OCI-LY1 (cell line): Measurements from ENCODE around the gene EHD2.

ENCODE experiments used
- H2AFZ ChIP-seq: fragments of 200-600 bp; sonication (generic), shearing (Covaris generic); 2 replicates; pipeline ENCODE4 v1.6.0; 2014; ENCODE audit warnings: antibody characterized with exemption, mild to moderate bottlenecking, low read length
- H3F3A ChIP-seq: fragments of 200-600 bp; sonication (generic), shearing (Covaris generic); 2 replicates; pipeline ENCODE4 v1.6.0; 2014; ENCODE audit warnings: mild to moderate bottlenecking, antibody characterized with exemption, low read length, moderate library complexity; ENCODE audit not compliant: insufficient read depth
- H3K27ac ChIP-seq: fragments of 200-600 bp; sonication (generic); 2 replicates; pipeline ENCODE4 v1.5.1; 2014; ENCODE audit warnings: low read length, mixed run types, mild to moderate bottlenecking, low read depth; ENCODE audit not compliant: poor library complexity, severe bottlenecking
- H3K27me3 ChIP-seq: fragments of 200-600 bp; sonication (generic); 2 replicates; pipeline ENCODE4 v1.6.0; 2014; ENCODE audit warnings: antibody characterized with exemption, mild to moderate bottlenecking, low read length, moderate library complexity; ENCODE audit not compliant: insufficient read depth
- H3K36me3 ChIP-seq: fragments of 200-600 bp; sonication (generic); 2 replicates; pipeline ENCODE4 v1.6.1; 2014; ENCODE audit warnings: mild to moderate bottlenecking, antibody characterized with exemption, low read length, moderate library complexity, mixed read lengths; ENCODE audit not compliant: insufficient read depth
- H3K4me1 ChIP-seq: fragments of 200-600 bp; sonication (generic); 2 replicates; pipeline ENCODE4 v1.5.1; 2014; ENCODE audit warnings: mild to moderate bottlenecking, low read length, moderate library complexity; ENCODE audit not compliant: insufficient read depth, severe bottlenecking
- H3K4me2 ChIP-seq: fragments of 200-600 bp; sonication (generic), shearing (Covaris generic); 2 replicates; pipeline ENCODE4 v1.6.1; 2014; ENCODE audit warnings: low read length
- H3K4me3 ChIP-seq: fragments of 200-600 bp; sonication (generic); 2 replicates; pipeline ENCODE4 v1.5.1; 2014; ENCODE audit warnings: low read length, low read depth, mild to moderate bottlenecking, mixed read lengths; ENCODE audit not compliant: poor library complexity, severe bottlenecking
- H3K79me2 ChIP-seq: fragments of 200-600 bp; shearing (Covaris generic); 2 replicates; pipeline ENCODE4 v1.6.1; 2016; ENCODE audit warnings: mixed run types, low read length, mixed read lengths; ENCODE audit not compliant: insufficient read depth
- H3K9ac ChIP-seq: fragments of 200-600 bp; sonication (generic), shearing (Covaris generic); 2 replicates; pipeline ENCODE4 v1.6.1; 2014; ENCODE audit warnings: mild to moderate bottlenecking, low read length, mixed read lengths
- H3K9me2 ChIP-seq: fragments of 200-600 bp; sonication (generic), shearing (Covaris generic); 2 replicates; pipeline ENCODE4 v1.6.1; 2014; ENCODE audit warnings: low read depth, mild to moderate bottlenecking, low read length, mixed read lengths
- H3K9me3 ChIP-seq: fragments of 200-600 bp; shearing (Covaris generic); 2 replicates; pipeline ENCODE4 v1.6.1; 2014; ENCODE audit warnings: low read length, mixed read lengths
- H4K20me1 ChIP-seq: fragments of 200-600 bp; sonication (generic), shearing (Covaris generic); 2 replicates; pipeline ENCODE4 v1.6.0; 2016; ENCODE audit warnings: mild to moderate bottlenecking, low read length; ENCODE audit not compliant: insufficient read depth
- EZH2 ChIP-seq: fragments of 200-600 bp; sonication (generic), shearing (Covaris generic); IDR thresholded peaks from 2 replicates; pipeline ENCODE4 v1.8.0; 2017; ENCODE audit warnings: borderline replicate concordance, mixed run types, mild to moderate bottlenecking, antibody characterized with exemption, low read length, moderate library complexity, mixed read lengths
- TF ChIP-seq, protein P1 (sequence below): fragments of 200-600 bp; sonication (generic), shearing (Covaris generic); IDR thresholded peaks from 2 replicates; pipeline ENCODE4 v1.5.1; 2017; ENCODE audit warnings: mild to moderate bottlenecking, antibody characterized with exemption, low read length, moderate library complexity, mixed read lengths

EHD2 gene

DNA sequence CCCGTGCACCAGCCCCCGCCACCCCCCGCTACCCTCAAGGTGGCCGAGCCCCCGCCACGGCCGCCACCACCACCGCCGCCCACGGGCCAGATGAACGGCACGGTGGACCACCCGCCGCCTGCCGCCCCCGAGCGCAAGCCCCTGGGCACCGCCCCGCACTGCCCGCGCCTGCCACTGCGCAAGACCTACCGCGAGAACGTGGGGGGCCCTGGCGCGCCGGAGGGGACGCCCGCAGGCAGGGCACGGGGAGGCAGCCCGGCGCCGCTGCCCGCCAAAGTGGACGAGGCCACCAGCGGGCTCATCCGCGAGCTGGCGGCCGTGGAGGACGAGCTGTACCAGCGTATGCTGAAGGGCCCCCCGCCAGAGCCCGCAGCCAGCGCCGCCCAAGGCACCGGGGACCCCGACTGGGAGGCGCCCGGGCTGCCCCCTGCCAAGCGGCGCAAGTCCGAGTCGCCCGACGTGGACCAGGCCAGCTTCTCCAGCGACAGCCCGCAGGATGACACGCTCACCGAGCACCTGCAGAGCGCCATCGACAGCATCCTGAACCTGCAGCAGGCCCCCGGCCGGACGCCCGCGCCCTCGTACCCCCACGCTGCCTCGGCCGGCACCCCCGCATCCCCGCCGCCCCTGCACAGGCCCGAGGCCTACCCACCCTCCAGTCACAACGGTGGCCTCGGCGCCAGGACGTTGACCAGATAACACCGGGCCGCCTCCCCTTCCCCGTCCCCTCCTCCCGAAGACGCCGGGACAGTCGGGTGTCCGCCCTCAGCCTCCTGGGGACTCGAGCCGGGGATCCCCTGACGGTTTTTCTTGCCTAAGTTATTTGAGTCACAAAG lies 11.3 kb upstream of the EHD2 start:
- H3K9me3 ChIP-seq, result no peaks in the 10 kb centered on the region
- H3K4me2 ChIP-seq, result no peak overlapping the region
- H3K27me3 ChIP-seq, result no peaks in the 10 kb centered on the region
- H2AFZ ChIP-seq, result no peak overlapping the region
- no peaks in the 10 kb centered on the region for H4K20me1 ChIP-seq
- no peak overlapping the region for H3K4me3 ChIP-seq
- no peaks in the 10 kb centered on the region for H3K79me2 ChIP-seq
- no peaks in the 10 kb centered on the region for H3F3A ChIP-seq
- H3K4me1 ChIP-seq, result peaks cover 17% of the 10 kb centered on the region
- no peaks in the 10 kb centered on the region for H3K9me2 ChIP-seq
- H3K27ac ChIP-seq, result no peak overlapping the region
- no peak for TF ChIP-seq EZH2
- TF ChIP-seq, protein P1, sequence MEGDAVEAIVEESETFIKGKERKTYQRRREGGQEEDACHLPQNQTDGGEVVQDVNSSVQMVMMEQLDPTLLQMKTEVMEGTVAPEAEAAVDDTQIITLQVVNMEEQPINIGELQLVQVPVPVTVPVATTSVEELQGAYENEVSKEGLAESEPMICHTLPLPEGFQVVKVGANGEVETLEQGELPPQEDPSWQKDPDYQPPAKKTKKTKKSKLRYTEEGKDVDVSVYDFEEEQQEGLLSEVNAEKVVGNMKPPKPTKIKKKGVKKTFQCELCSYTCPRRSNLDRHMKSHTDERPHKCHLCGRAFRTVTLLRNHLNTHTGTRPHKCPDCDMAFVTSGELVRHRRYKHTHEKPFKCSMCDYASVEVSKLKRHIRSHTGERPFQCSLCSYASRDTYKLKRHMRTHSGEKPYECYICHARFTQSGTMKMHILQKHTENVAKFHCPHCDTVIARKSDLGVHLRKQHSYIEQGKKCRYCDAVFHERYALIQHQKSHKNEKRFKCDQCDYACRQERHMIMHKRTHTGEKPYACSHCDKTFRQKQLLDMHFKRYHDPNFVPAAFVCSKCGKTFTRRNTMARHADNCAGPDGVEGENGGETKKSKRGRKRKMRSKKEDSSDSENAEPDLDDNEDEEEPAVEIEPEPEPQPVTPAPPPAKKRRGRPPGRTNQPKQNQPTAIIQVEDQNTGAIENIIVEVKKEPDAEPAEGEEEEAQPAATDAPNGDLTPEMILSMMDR, result no peak
- H3K9ac ChIP-seq, result no peak overlapping the region
- H3K36me3 ChIP-seq, result peaks cover 19% of the 10 kb centered on the region

GRCh38 chr19:47702671-47703070 lies 10.6 kb upstream of the EHD2 start:
- no peaks in the 10 kb centered on the region for H3K27me3 ChIP-seq
- H4K20me1 ChIP-seq, result no peaks in the 10 kb centered on the region
- H3K27ac ChIP-seq, result no peak overlapping the region
- no peak overlapping the region for H3K4me2 ChIP-seq
- H3F3A ChIP-seq, result no peaks in the 10 kb centered on the region
- no peak for TF ChIP-seq EZH2
- TF ChIP-seq, protein P1, result no peak
- no peak overlapping the region for H3K4me3 ChIP-seq
- no peaks in the 10 kb centered on the region for H3K79me2 ChIP-seq
- no peaks in the 10 kb centered on the region for H3K9me2 ChIP-seq
- H2AFZ ChIP-seq, result no peak overlapping the region
- H3K9ac ChIP-seq, result no peak overlapping the region
- H3K9me3 ChIP-seq, result no peaks in the 10 kb centered on the region
- peaks cover 16% of the 10 kb centered on the region for H3K4me1 ChIP-seq
- peaks cover 19% of the 10 kb centered on the region for H3K36me3 ChIP-seq

GRCh38 chr19:47703301-47703700 lies 9.9 kb upstream of the EHD2 start:
- peaks cover 19% of the 10 kb centered on the region for H3K36me3 ChIP-seq
- no peaks in the 10 kb centered on the region for H3K9me3 ChIP-seq
- H3F3A ChIP-seq, result no peaks in the 10 kb centered on the region
- no peak overlapping the region for H3K27ac ChIP-seq
- H3K9ac ChIP-seq, result no peak overlapping the region
- no peaks in the 10 kb centered on the region for H3K27me3 ChIP-seq
- no peak overlapping the region for H3K4me2 ChIP-seq
- H2AFZ ChIP-seq, result no peak overlapping the region
- no peaks in the 10 kb centered on the region for H3K79me2 ChIP-seq
- H4K20me1 ChIP-seq, result no peaks in the 10 kb centered on the region
- no peaks in the 10 kb centered on the region for H3K9me2 ChIP-seq
- no peak for TF ChIP-seq EZH2
- TF ChIP-seq, protein P1, result no peak
- no peak overlapping the region for H3K4me3 ChIP-seq
- H3K4me1 ChIP-seq, result peaks cover 10% of the 10 kb centered on the region
